ENCODE data around the gene TBC1D1. TPM values are rescaled to one million over a fixed set of nuclear protein-coding genes. Genes with fewer than 3 reads are reported as not detected.

TBC1D1 gene
- total and polyA plus RNA-seq, 3 experiments from 2014 or later, result 26.7 to 76.1 (median 73.1) TPM

- no peak for DNase-seq
- H3K27ac ChIP-seq (ENCODE audit: low read depth, low read length), result no peak overlapping the region
- Mint-ChIP-seq H3K27me3 (no peaks in the 10 kb centered on the region), H3K4me3 (no peak overlapping the region), H3K27ac (peak overlapping the region in 2 of 8 donors; percentile 17 to 28), H3K36me3 (peaks cover 8 to 73% (median 35%) of the 10 kb centered on the region in 3 donors), H3K4me1 (peaks cover 0 to 5% (median 0%) of the 10 kb centered on the region in 3 donors), H3K9me3 (no peaks in the 10 kb centered on the region)
- POLR2A ChIA-PET, result no interaction called here
- H3K9me3 ChIP-seq (ENCODE audit: low read length), result no peaks in the 10 kb centered on the region
- H3K27me3 ChIP-seq (ENCODE audit: insufficient read depth, low read length, poor library complexity, severe bottlenecking), result no peaks in the 10 kb centered on the region
- no peaks in the 10 kb centered on the region for H3K36me3 ChIP-seq (ENCODE audit: insufficient read depth, low read length)
- no peaks in the 10 kb centered on the region for H3K4me1 ChIP-seq (ENCODE audit: insufficient read depth, low read length)
- CTCF ChIA-PET, result no interaction called here
- no peak overlapping the region for H3K4me3 ChIP-seq (ENCODE audit: low read length)
Measured at GRCh38 chr4:38109370-38109769, 218.5 kb downstream of the TBC1D1 start.

GRCh38 chr4:38109896-38110295 lies 219.0 kb downstream of the TBC1D1 start:
- no peaks in the 10 kb centered on the region for H3K27me3 ChIP-seq (ENCODE audit: insufficient read depth, low read length, poor library complexity, severe bottlenecking)
- no peaks in the 10 kb centered on the region for H3K9me3 Mint-ChIP-seq
- ChIA-PET POLR2A (no interaction called here), CTCF (no interaction called here)
- H3K4me3 Mint-ChIP-seq, result no peak overlapping the region
- peaks cover 0 to 5% (median 0%) of the 10 kb centered on the region in 3 donors for H3K4me1 Mint-ChIP-seq
- H3K36me3 ChIP-seq (ENCODE audit: insufficient read depth, low read length), result no peaks in the 10 kb centered on the region
- peaks cover 8 to 75% (median 39%) of the 10 kb centered on the region in 3 donors for H3K36me3 Mint-ChIP-seq
- no peaks in the 10 kb centered on the region for H3K9me3 ChIP-seq (ENCODE audit: low read length)
- no peak overlapping the region for H3K27ac ChIP-seq (ENCODE audit: low read depth, low read length)
- DNase-seq, result no peak
- H3K27me3 Mint-ChIP-seq, result no peaks in the 10 kb centered on the region
- no peaks in the 10 kb centered on the region for H3K4me1 ChIP-seq (ENCODE audit: insufficient read depth, low read length)
- no peak overlapping the region for H3K4me3 ChIP-seq (ENCODE audit: low read length)
- peak overlapping the region in 4 of 8 donors; percentile 17 to 77 (median 24) for H3K27ac Mint-ChIP-seq

DNA sequence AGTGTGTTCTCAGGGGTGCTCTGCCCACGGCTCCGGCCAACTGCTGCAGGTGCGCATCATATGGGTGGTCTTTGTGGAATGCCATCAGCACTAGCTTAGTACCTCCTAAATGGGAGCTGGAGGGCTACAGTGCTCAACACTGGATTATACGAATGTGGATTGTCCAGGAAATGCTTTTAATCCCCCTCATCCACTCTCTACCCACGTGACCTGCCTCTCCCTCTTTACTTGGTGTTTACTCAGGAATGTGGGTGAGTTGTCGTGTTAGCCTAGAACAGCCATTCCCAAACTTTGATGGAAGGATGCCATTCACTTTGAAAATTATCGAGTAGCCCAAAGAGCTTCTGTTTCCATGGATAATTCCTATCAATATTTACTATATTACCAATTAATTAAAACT lies 220.1 kb downstream of the TBC1D1 start:
- Mint-ChIP-seq H3K4me3 (no peak overlapping the region), H3K9me3 (no peaks in the 10 kb centered on the region), H3K4me1 (peaks cover 0 to 5% (median 0%) of the 10 kb centered on the region in 3 donors), H3K27ac (peak overlapping the region in 4 of 8 donors; percentile 18 to 74 (median 55)), H3K27me3 (no peaks in the 10 kb centered on the region), H3K36me3 (peaks cover 8 to 72% (median 34%) of the 10 kb centered on the region in 3 donors)
- POLR2A ChIA-PET, result no interaction called here
- H3K36me3 ChIP-seq (ENCODE audit: insufficient read depth, low read length), result no peaks in the 10 kb centered on the region
- no peak overlapping the region for H3K4me3 ChIP-seq (ENCODE audit: low read length)
- H3K9me3 ChIP-seq (ENCODE audit: low read length), result no peaks in the 10 kb centered on the region
- no peak for DNase-seq
- H3K4me1 ChIP-seq (ENCODE audit: insufficient read depth, low read length), result no peaks in the 10 kb centered on the region
- CTCF ChIA-PET, result no interaction called here
- no peak overlapping the region for H3K27ac ChIP-seq (ENCODE audit: low read depth, low read length)
- no peaks in the 10 kb centered on the region for H3K27me3 ChIP-seq (ENCODE audit: insufficient read depth, low read length, poor library complexity, severe bottlenecking)

DNA sequence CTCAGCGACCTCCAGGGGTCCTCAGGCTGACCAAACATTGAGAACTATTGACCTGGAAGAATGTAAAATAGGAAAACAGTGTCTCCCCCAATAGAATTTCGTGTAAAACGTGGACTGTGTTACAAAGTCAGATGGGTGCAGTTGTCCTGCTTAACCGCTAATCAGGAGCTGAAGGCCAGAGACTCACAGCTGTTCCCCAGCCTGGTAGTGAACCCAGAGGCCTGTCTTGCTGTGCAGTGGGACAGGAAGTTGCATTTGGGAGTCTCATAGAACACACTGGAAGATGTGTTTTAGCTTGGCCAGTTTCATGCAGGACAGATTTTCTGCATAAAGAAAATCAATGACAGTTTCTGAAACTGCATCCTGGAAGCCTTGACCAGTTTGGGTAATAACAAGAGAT lies 220.8 kb downstream of the TBC1D1 start:
- no peak overlapping the region for H3K4me3 ChIP-seq (ENCODE audit: low read length)
- H3K4me1 ChIP-seq (ENCODE audit: insufficient read depth, low read length), result no peaks in the 10 kb centered on the region
- no peak for DNase-seq
- ChIA-PET CTCF (no interaction called here), POLR2A (no interaction called here)
- no peaks in the 10 kb centered on the region for H3K36me3 ChIP-seq (ENCODE audit: insufficient read depth, low read length)
- no peaks in the 10 kb centered on the region for H3K9me3 ChIP-seq (ENCODE audit: low read length)
- peak overlapping the region in 1 of 8 donors; percentile 47 for H3K27ac Mint-ChIP-seq
- no peaks in the 10 kb centered on the region for H3K27me3 ChIP-seq (ENCODE audit: insufficient read depth, low read length, poor library complexity, severe bottlenecking)
- H3K27ac ChIP-seq (ENCODE audit: low read depth, low read length), result no peak overlapping the region
- H3K4me3 Mint-ChIP-seq, result no peak overlapping the region
- H3K9me3 Mint-ChIP-seq, result no peaks in the 10 kb centered on the region
- H3K36me3 Mint-ChIP-seq, result peaks cover 13 to 72% (median 36%) of the 10 kb centered on the region in 3 donors
- peaks cover 0 to 5% (median 0%) of the 10 kb centered on the region in 3 donors for H3K4me1 Mint-ChIP-seq
- no peaks in the 10 kb centered on the region for H3K27me3 Mint-ChIP-seq

DNA sequence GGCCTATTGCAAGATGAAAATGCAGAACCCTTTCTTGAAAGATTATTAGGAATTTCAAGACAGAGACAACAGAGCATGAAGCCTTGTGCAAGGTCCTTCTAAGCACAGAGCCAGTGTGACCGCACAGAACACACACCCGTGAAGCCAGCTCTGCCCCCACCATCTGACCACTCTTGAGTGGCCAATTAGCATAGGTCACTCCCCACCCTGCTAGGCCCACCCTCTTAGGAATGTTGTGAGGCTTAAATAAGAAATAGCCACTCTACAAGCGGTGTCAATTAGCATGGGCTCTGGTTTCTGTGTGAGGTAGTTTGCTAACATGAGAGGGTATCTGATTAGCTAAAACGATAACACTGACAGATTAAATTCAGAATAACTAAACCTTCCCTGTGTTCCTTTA lies 222.2 kb downstream of the TBC1D1 start:
- Histone ChIP-seq H3K9me3 (ENCODE audit: low read length) (no peaks in the 10 kb centered on the region), H3K27me3 (ENCODE audit: insufficient read depth, low read length, poor library complexity, severe bottlenecking) (no peaks in the 10 kb centered on the region), H3K27ac (ENCODE audit: low read depth, low read length) (no peak overlapping the region), H3K4me3 (ENCODE audit: low read length) (no peak overlapping the region), H3K4me1 (ENCODE audit: insufficient read depth, low read length) (no peaks in the 10 kb centered on the region), H3K36me3 (ENCODE audit: insufficient read depth, low read length) (peaks cover 4% of the 10 kb centered on the region)
- Mint-ChIP-seq H3K36me3 (peaks cover 7 to 72% (median 36%) of the 10 kb centered on the region in 3 donors), H3K27me3 (no peaks in the 10 kb centered on the region), H3K9me3 (no peaks in the 10 kb centered on the region), H3K4me1 (no peaks in the 10 kb centered on the region), H3K27ac (peak overlapping the region in 3 of 8 donors; percentile 9 to 21 (median 13)), H3K4me3 (no peak overlapping the region)
- no peak for DNase-seq
- ChIA-PET CTCF (no interaction called here), POLR2A (interaction anchor here (0.6 kb wide), 1 partner anchor 14 kb away, joined by 9 read pairs; no protein-coding TSS in a partner anchor)

- POLR2A ChIA-PET, result interaction anchor here (0.6 kb wide), 1 partner anchor 13 kb away, joined by 9 read pairs; no protein-coding TSS in a partner anchor
- no peaks in the 10 kb centered on the region for H3K27me3 Mint-ChIP-seq
- no peak for DNase-seq
- Histone ChIP-seq H3K4me3 (ENCODE audit: low read length) (no peak overlapping the region), H3K27ac (ENCODE audit: low read depth, low read length) (no peak overlapping the region), H3K9me3 (ENCODE audit: low read length) (no peaks in the 10 kb centered on the region), H3K27me3 (ENCODE audit: insufficient read depth, low read length, poor library complexity, severe bottlenecking) (no peaks in the 10 kb centered on the region), H3K4me1 (ENCODE audit: insufficient read depth, low read length) (no peaks in the 10 kb centered on the region), H3K36me3 (ENCODE audit: insufficient read depth, low read length) (peaks cover 4% of the 10 kb centered on the region)
- peak overlapping the region in 3 of 8 donors; percentile 9 to 26 (median 13) for H3K27ac Mint-ChIP-seq
- no peak overlapping the region for H3K4me3 Mint-ChIP-seq
- H3K36me3 Mint-ChIP-seq, result peaks cover 10 to 72% (median 35%) of the 10 kb centered on the region in 3 donors
- H3K9me3 Mint-ChIP-seq, result no peaks in the 10 kb centered on the region
- no peaks in the 10 kb centered on the region for H3K4me1 Mint-ChIP-seq
- CTCF ChIA-PET, result no interaction called here
Measured at GRCh38 chr4:38113551-38113950, 222.7 kb downstream of the TBC1D1 start.

- H3K9me3 Mint-ChIP-seq, result no peaks in the 10 kb centered on the region
- peaks cover 13 to 71% (median 35%) of the 10 kb centered on the region in 3 donors for H3K36me3 Mint-ChIP-seq
- H3K27ac Mint-ChIP-seq, result peak overlapping the region in 5 of 8 donors; percentile 18 to 72 (median 27)
- H3K27me3 Mint-ChIP-seq, result no peaks in the 10 kb centered on the region
- H3K4me3 Mint-ChIP-seq, result no peak overlapping the region
- H3K4me1 ChIP-seq (ENCODE audit: insufficient read depth, low read length), result no peaks in the 10 kb centered on the region
- no peak overlapping the region for H3K27ac ChIP-seq (ENCODE audit: low read depth, low read length)
- H3K36me3 ChIP-seq (ENCODE audit: insufficient read depth, low read length), result peaks cover 15% of the 10 kb centered on the region
- H3K9me3 ChIP-seq (ENCODE audit: low read length), result no peaks in the 10 kb centered on the region
- ChIA-PET POLR2A (interaction anchor here (0.7 kb wide), 1 partner anchor 186 kb away, joined by 3 read pairs; no protein-coding TSS in a partner anchor), CTCF (no interaction called here)
- no peak overlapping the region for H3K4me3 ChIP-seq (ENCODE audit: low read length)
- DNase-seq, result no peak
- H3K27me3 ChIP-seq (ENCODE audit: insufficient read depth, low read length, poor library complexity, severe bottlenecking), result no peaks in the 10 kb centered on the region
- H3K4me1 Mint-ChIP-seq, result no peaks in the 10 kb centered on the region
Measured at GRCh38 chr4:38114386-38115150, 223.7 kb downstream of the TBC1D1 start.

- CTCF ChIA-PET, result no interaction called here
- no peak overlapping the region for H3K4me3 Mint-ChIP-seq
- H3K27me3 Mint-ChIP-seq, result no peaks in the 10 kb centered on the region
- Histone ChIP-seq H3K27ac (ENCODE audit: low read depth, low read length) (no peak overlapping the region), H3K4me1 (ENCODE audit: insufficient read depth, low read length) (no peaks in the 10 kb centered on the region), H3K9me3 (ENCODE audit: low read length) (no peaks in the 10 kb centered on the region), H3K36me3 (ENCODE audit: insufficient read depth, low read length) (peaks cover 23% of the 10 kb centered on the region), H3K4me3 (ENCODE audit: low read length) (no peak overlapping the region), H3K27me3 (ENCODE audit: insufficient read depth, low read length, poor library complexity, severe bottlenecking) (no peaks in the 10 kb centered on the region)
- no peaks in the 10 kb centered on the region for H3K4me1 Mint-ChIP-seq
- no peaks in the 10 kb centered on the region for H3K9me3 Mint-ChIP-seq
- POLR2A ChIA-PET, result no interaction called here
- DNase-seq, result no peak
- no peak overlapping the region for H3K27ac Mint-ChIP-seq
- H3K36me3 Mint-ChIP-seq, result peaks cover 16 to 70% (median 33%) of the 10 kb centered on the region in 3 donors
Measured at GRCh38 chr4:38115601-38116000, 224.7 kb downstream of the TBC1D1 start.

All from CD8-positive, alpha-beta memory T cell (primary cell).